Right cardiac atrium (tissue), 5 donors: Measurements from ENCODE around the gene PPIB. TPM values are rescaled to one million over a fixed set of nuclear protein-coding genes. Genes with fewer than 3 reads are reported as not detected.

ENCODE experiments used
- ATAC-seq, 2 donors: fragments of 200-7000 bp; cut with Tn5 transposase; one replicate each; pipeline versions ENCODE4 v1.8.0 to v1.9.1; 2020; ENCODE audit warnings: moderate library complexity in 2 of 2, mild to moderate bottlenecking in 1 of 2
- DNase-seq, 3 donors: peaks; one replicate each; pipeline ENCODE4 v3.0.0-alpha.2; 2020
- H3K27ac ChIP-seq: one replicate; pipeline ENCODE4 v1.5.1; 2013; ENCODE audit warnings: mild to moderate bottlenecking, low read length, control low read depth, moderate library complexity
- H3K27me3 ChIP-seq: one replicate; pipeline ENCODE4 v1.6.1; 2013; ENCODE audit not compliant: control insufficient read depth, insufficient read depth
- H3K4me1 ChIP-seq: one replicate; pipeline ENCODE4 v1.6.1; 2013; ENCODE audit warnings: low read length; ENCODE audit not compliant: control insufficient read depth, insufficient read depth
- H3K4me3 ChIP-seq: one replicate; pipeline ENCODE4 v1.5.1; 2013; ENCODE audit warnings: low read length, control low read depth
- H3K9me3 ChIP-seq: one replicate; pipeline ENCODE4 v1.6.1; 2013; ENCODE audit warnings: low read length; ENCODE audit not compliant: control insufficient read depth
- WGBS: extraction: QIAGEN DNeasy Blood & Tissue Kit; methylation state at CpG from one replicate; pipeline ENCODE4 v1.1.7; 2013; 5-methylcytosine and 5-hydroxymethylcytosine counted together
- intact Hi-C, 4 donors: fragments of 100-400 bp; cut with DNase I; formaldehyde crosslinking; loops; one replicate each; pipeline versions ENCODE4 v1.11.0 to v1.14.0; 2022 to 2023
- polyA plus RNA-seq: library from polyadenylated mRNA; stranded (reverse); fragments of 200-250 nt; gene quantifications from one replicate; pipeline ENCODE4 v1.2.3, GENCODE V29; 2013
- total RNA-seq, 4 donors: library from RNA; stranded (reverse); fragmentation: NEBNext Ultra II Directional; extraction: Animal tissue kit (Norgen Biotek cat#: 25700); gene quantifications; one replicate each; pipeline ENCODE4 v1.2.1, GENCODE V29; 2021
- donor health status: healthy with polysubstance abuse.
- donor health status: DM: no; HTN: yes; CAD: no.
- donor health status: DM: no; HTN: no; CAD: no.
- donor health status: DM: no; HTN: yes; CAD: no; lungs with severe emphysema.
- donor health status: DM: yes; HTN: yes; CAD: no.

PPIB gene
- total and polyA plus RNA-seq, 5 donors = 131 to 263 (median 191) TPM

DNA sequence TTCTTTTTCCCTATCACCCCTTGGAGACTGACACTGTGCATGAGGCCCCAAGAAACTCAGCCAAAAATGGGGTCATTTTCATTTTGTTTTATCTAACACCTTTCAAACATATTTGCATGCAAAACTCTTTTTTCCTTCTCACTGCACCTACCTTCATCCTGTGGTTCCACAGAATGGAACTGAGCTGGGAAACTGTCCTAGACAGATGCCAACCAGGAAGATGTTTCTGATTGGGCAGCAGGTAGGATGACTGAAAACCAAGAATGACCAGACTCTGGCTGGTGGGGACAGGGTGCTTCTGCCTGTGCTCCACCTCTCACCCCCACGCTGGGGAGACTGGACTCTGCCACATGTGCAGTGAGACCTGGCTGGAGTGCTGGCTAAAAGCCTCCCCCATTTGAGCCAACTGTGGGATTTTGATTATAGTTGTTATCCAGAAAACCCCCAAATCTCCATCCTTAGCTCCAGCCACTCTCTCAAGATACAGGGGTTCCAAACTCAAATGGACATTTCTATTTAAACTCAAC lies 5.2 kb downstream of the PPIB start:
- Histone ChIP-seq H3K9me3 (no peaks in the 10 kb centered on the region), H3K4me1 (peaks cover 14% of the 10 kb centered on the region), H3K27me3 (no peaks in the 10 kb centered on the region), H3K4me3 (no peak overlapping the region), H3K27ac (peak overlapping the region; percentile 75)
- DNase-seq (no peak), ATAC-seq (no peak)
- intact Hi-C loops = no loop called here
- WGBS = 77% methylated on average over 1 of the region's 1 CpG

DNA sequence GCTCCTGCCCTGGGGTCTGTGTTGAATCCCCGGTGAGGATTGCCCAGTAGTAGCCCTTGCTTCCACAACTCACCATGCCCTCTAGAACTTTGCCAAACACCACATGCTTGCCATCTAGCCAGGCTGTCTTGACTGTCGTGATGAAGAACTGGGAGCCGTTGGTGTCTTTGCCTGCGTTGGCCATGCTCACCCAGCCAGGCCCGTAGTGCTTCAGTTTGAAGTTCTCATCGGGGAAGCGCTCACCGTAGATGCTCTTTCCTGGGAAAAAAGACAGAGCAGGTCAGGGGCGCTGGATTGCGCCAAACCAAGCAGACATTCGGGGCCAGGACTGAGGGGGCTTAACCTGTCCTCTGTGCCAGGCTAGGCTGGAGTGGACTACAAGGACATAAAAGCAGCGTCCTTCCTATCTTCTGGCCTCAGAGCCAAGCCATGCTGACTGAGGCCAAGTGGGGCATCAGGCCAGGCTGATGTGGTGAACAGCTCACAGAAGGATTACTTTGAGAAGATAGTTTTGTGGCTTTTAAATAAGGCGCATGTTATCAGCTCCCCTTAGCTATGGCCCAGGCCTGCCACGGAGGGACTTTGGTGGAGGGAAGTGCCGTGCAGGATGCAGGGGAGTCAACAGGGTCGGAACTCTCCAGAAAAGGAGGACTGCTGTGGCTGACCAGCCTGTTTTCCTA lies 6.0 kb downstream of the PPIB start:
- no peaks in the 10 kb centered on the region for H3K27me3 ChIP-seq
- H3K4me3 ChIP-seq = no peak overlapping the region
- DNase-seq = peak; percentile 33 to 69 (median 68)
- 74% methylated on average over 16 of the region's 16 CpGs for WGBS
- H3K9me3 ChIP-seq = no peaks in the 10 kb centered on the region
- peak overlapping the region; percentile 21 for H3K27ac ChIP-seq
- H3K4me1 ChIP-seq = peaks cover 12% of the 10 kb centered on the region
- intact Hi-C loops = no loop called here
- ATAC-seq = no peak

DNA sequence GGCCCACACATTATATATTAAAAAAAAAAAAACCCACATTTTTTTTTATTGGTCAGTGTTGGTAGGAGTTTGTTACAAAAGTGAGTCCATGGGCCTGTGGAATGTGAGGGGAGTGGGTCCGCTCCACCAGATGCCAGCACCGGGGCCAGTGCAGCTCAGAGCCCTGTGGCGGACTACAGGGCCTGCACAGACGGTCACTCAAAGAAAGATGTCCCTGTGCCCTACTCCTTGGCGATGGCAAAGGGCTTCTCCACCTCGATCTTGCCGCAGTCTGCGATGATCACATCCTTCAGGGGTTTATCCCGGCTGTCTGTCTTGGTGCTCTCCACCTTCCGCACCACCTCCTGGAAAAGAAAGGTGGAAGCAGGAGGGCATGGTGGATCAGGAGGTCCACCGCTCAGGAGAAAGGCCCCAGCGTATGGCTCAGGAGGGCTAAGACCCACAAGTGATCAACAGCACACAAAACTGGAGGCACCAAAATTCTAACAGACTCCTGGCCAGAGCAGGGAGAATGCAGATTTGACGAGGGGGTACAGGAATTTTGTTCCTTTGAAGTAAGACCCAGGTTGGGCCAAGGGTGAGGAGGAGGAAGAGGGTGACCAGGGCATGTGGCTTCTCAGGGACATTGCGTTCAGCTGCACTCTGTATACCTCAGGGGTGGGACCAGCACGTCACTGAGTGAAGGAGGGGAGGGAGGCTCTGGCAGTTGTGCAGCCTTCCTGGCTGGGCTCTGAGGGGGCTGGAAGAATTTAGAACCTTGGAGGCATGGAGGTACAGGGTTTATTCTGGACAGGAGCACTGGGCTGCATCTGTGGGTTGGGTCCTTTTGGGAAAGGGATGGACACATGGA lies 6.8 kb downstream of the PPIB start:
- peak in 1 of 3 donors; percentile 36 for DNase-seq
- Histone ChIP-seq H3K9me3 (no peaks in the 10 kb centered on the region), H3K27ac (peak overlapping the region; percentile 12), H3K4me1 (peaks cover 10% of the 10 kb centered on the region), H3K27me3 (no peaks in the 10 kb centered on the region), H3K4me3 (no peak overlapping the region)
- WGBS = 87% methylated on average over 15 of the region's 15 CpGs
- no peak for ATAC-seq
- intact Hi-C loops = no loop called here

DNA sequence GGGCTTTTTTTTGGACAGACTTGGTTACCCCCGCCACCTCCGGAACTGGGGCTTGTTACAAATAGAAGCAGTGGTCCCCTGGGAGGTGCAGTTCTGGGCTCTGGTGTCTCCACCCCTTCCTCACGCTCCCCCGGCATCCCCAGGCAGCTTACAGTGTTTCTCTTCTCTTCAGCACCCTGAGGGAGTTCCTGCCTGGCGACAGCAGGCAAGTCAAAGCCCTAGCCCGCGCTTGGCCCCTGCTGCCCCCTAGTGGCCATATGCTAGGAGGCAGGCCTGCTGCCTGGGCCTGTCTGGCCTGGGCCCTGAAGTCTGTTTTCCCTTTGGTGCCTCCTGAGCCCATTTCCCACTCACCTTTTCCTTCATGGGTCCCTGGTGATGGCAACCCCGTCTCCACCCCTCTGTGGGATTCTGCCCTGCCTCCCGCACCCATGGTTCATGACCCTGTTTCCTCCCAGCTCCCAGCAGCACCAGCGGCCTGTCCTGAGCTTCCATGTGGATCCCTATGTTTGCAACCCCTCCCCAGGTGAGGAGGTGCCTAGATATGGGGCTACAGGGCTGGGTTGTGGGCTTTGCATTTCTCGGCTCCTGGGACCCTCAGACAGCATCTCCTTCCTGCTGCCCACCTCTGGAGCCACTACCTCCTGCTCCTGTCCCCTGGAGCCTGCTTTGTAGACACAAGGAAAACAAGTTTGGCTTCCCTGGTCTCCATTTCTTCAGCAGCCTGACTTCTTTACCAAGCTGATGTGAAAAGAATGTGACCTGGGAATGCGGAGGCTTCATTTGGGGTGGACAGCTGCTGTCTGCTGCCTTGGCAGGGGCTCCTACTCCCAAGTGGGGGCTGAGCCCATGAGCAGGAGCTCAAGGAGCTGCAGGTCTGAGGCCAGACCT lies 9.1 kb downstream of the PPIB start:
- Histone ChIP-seq H3K4me3 (peak overlapping the region; percentile 9), H3K27ac (peak overlapping the region; percentile 79)
- intact Hi-C loops = loop anchor here in 2 of 4 donors (5.0 kb wide), 2 partner anchors 56 to 61 kb away; partner anchors contain the start of genes CIAO2A (in 1 of the 2) and SNX1 (in 1 of the 2)

DNA sequence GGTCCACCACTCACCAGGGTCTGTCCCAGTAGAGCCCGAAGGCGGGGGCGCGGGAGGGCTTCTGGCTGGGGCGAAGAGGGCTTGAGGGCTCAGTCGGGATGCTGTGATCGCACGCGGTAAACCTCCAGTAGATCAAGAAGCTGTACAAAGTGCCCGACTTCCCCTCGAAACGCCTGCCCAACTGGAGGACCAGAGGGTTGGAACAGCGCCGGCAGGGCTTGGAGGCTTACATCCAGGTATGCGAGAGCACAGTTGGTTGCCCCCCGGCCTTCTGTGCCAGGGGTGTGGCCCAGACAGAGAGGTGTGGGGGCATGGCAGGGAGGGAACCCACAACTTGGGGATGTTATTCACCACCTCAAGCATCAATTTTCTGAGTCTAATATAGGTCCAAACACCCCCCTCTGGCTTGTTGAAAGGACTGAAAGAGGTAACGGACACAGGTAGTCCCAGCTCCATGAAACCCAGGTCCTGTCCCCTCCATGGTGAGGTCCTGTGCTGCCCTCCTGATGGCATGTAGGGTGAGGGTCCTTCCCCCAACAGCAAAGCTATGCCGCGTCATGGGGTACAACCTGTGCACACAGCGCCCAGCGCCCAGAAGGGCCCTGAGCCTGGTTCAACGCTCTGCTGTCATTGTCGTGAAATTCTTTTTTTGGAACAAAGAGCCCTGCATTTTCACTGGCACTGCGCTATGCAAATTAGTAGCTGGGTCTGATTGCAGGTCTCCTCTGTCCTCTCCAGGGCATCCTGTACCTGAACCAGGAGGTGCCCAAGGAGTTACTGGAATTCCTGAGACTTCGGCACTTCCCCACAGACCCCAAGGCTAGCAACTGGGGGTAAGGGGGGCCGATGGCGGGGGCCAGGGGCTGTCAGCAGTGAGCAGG lies 10.1 kb downstream of the PPIB start:
- intact Hi-C loops = loop anchor here in 2 of 4 donors (5.0 kb wide), 2 partner anchors 55 to 60 kb away; partner anchors contain the start of genes CIAO2A (in 1 of the 2) and SNX1 (in 1 of the 2)
- Histone ChIP-seq H3K27me3 (no peaks in the 10 kb centered on the region), H3K4me1 (peaks cover 4% of the 10 kb centered on the region), H3K27ac (peak overlapping the region; percentile 4), H3K9me3 (no peaks in the 10 kb centered on the region), H3K4me3 (peak overlapping the region; percentile 53)
- peak; percentile 28 to 70 (median 67) for DNase-seq
- 19% methylated on average over 27 of the region's 27 CpGs for WGBS
- no peak for ATAC-seq

More for the DNA sequence above, 9.1 kb downstream of the PPIB start:
- peak; percentile 78 to 79 for ATAC-seq
- Histone ChIP-seq H3K9me3 (no peaks in the 10 kb centered on the region), H3K4me1 (peaks cover 10% of the 10 kb centered on the region), H3K27me3 (no peaks in the 10 kb centered on the region)
- peak; percentile 91 to 96 (median 96) for DNase-seq
- 16% methylated on average over 12 of the region's 12 CpGs for WGBS

DNA sequence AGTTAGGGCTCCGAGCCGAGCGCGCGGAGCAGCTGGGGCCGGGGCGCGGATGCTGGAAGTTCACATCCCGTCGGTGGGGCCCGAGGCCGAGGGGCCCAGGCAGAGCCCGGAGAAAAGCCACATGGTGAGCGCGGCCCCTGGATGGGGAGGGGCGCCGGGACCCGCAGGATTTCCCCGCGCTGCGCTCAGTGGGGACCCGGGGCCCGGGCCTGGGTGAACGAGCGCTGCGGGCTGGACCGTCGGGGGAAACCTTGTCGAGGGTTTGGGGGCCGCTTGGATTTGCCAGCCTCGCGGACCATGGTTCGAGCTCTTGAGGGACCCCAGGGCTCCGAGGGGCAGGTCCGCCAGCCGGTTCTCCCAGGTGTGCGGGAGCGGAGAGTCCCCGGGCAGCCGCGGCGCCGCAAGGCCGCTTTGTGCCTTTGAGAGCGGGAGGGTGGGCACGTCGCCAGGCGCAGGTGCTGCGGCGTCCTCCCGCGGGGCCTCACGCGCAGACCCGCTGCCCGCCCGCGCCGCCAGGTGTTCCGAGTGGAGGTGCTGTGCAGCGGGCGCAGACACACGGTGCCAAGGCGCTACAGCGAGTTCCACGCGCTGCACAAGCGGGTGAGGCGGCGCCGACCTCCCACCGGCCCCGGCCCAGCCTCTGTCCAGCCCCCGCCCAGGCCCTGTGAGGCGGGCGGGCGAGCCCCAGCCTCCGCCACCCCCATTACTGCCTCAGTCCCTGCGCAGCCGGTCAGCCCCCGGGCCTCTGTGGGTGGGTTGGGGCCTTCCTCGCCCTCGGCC lies 10.9 kb downstream of the PPIB start, which contains the start of gene SNX22:
SNX22 (plus strand) TSS at position 5 of the 780 bp plus-strand sequence; CDS start at position 50, 45 bp downstream.
- peak within 1 kb of the TSS; percentile 53 for H3K4me3 ChIP-seq
- peak; percentile 41 to 76 (median 75) for DNase-seq
- whole genome bisulfite sequencing = under 1% methylated on average over 83 of the region's 83 CpGs
- intact Hi-C loops = loop anchor here in 2 of 4 donors (5.0 kb wide), 2 partner anchors 55 to 60 kb away; partner anchors contain the start of genes CIAO2A (in 1 of the 2) and SNX1 (in 1 of the 2)
- no peaks in the 10 kb centered on the region for H3K9me3 ChIP-seq
- no peaks in the 10 kb centered on the region for H3K27me3 ChIP-seq
- peaks cover 3% of the 10 kb centered on the region for H3K4me1 ChIP-seq
- ATAC-seq = peak in 1 of 2 donors; percentile 5
- H3K27ac ChIP-seq = peak within 1 kb of the TSS; percentile 40

DNA sequence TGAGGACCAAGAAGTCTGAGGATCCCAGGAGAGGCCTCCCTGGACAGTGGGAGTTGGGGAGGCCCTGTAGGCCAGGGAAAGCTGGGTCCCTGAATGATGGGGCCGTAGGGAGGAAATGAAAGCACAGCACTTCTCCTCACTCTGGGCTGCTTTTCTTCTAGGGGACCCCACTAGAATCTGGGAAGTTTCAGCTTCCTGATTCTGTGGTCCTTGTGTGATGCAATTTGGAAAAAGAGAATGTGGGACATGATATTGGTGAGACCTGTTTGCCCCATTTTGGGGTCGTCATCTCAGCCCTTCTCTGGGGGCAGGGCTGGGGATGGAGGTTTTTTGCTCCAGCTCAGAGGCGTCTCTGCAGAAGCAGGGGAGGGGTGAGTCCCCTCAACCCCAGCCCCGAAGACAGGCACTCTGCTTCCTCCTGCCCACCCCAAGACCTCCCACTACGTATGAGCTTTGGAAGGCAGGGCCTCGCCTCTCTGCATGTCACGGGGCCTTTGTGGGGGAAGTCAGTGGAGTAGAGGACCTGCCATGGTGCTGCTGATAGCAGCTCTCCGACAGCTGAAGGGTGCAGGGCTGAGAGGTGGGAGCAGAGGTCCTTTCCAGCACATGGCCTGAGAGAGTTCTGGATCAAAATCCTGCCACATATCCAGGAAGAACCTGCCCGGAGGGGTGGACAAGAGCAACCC lies 12.8 kb downstream of the PPIB start:
- Histone ChIP-seq H3K27ac (no peak overlapping the region), H3K4me1 (peaks cover 3% of the 10 kb centered on the region), H3K9me3 (no peaks in the 10 kb centered on the region), H3K4me3 (no peak overlapping the region), H3K27me3 (no peaks in the 10 kb centered on the region)
- WGBS = 67% methylated on average over 9 of the region's 9 CpGs
- ATAC-seq = no peak
- intact Hi-C loops = loop anchor here in 2 of 4 donors (5.0 kb wide), 2 partner anchors 53 to 58 kb away; partner anchors contain the start of genes CIAO2A (in 1 of the 2) and SNX1 (in 1 of the 2)
- no peak for DNase-seq

DNA sequence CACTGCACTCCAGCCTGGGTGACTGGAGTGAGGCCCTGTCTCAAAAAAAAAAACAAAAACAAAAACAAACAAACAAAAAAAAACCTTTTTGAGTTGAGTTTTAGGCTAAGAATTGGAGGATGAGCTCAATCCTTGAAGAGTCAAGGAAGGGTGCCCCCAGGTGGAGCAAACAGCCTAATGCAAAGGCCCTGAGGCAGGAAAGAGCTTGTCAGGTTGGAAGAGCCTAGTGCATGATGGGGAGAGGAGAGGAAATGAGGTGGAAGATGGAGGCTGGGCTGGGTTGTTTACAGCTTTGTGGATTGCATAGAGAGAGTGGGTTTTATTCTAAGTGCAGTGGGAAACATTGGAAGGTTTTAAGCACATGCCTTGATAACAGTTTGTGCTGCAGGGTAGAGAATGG lies 13.4 kb downstream of the PPIB start:
- Histone ChIP-seq H3K27me3 (no peaks in the 10 kb centered on the region), H3K4me3 (no peak overlapping the region), H3K9me3 (no peaks in the 10 kb centered on the region), H3K4me1 (peaks cover 3% of the 10 kb centered on the region), H3K27ac (no peak overlapping the region)
- DNase-seq = no peak
- no peak for ATAC-seq
- intact Hi-C loops = no loop called here
